ENCODE data around the gene PPP1R17.

Gene PPP1R17

DNA sequence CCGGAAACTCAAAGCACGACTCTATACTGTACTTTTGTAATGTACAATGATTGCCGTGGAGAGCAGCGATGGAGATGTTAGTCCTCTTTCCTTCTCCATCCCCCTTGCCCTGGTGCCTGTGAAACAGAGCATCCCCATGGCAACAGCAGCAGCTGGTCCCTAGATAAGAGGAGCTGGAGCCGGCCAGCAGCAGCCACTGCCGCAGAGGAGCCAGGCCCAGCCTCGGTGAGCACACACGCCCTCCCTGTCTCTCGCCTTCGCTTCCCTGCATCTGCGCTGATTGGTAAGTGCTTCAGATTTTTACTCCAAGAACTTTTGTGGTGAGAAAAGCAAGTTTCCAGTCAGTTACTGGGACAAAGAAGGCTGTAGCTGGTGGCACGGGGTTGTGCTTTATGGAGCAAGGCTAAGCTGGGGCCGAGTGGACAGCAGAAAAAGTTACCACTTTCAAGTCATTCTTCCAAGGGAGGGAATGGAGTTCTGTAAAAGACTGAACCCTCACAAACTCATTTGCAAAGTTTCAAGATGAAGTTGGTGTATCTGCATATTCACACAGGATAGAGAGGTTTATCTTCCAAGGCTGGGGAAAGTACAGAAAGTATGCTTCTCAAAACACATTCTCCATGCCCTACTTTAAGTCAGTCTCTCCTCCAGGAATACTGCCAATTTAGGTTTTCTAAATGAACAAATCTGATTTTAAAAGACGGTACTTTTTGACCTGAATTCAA lies at the start of gene PPP1R17:
TSS of gene PPP1R17 (plus strand) at position 192 of the 725 bp plus-strand sequence. CDS start 5,227 bp downstream, outside the sequence.
- no peak for FAIRE-seq

DNA sequence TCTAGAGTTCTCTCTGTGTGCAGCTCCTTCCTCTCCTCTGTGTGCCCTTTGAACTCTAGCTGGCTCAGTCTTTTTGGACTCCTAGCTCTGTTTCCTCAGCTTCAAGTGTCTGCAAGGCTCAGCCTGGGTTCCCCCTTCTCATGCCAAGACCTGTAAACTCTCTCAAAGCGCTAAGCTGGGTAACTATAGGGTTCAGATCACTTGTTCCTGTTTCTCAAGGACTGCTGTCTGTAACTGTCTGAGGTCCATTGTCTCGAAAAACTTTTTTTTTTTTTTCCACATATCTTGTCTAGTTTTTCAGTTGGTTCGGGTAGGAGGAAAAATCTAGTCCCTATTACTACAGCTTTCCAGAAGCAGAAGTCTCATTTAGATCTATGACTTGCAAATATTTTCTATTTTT lies 46.6 kb upstream of the PPP1R17 start:
- no peak for FAIRE-seq

DNA sequence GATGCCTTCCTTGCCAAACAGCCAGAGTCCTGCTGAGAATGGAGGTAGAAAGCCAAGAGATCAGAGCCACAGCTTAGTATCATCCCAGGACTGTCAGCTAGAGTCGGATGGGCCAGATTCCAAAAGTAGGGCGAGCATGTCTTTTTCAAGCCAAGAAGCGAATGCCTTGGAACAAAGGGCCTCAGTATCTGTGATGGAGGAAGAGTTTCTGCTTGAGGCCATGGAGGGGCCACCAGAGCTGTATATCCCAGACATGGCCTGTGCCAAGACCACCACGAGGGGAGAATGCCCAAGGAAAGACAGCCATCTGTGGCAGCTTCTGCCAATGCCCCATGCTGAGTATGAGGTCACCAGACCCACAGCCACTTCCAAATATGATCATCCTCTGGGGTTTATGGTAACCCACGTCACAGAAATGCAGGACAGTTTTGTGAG lies 44.3 kb upstream of the PPP1R17 start:
- FAIRE-seq = no peak

DNA sequence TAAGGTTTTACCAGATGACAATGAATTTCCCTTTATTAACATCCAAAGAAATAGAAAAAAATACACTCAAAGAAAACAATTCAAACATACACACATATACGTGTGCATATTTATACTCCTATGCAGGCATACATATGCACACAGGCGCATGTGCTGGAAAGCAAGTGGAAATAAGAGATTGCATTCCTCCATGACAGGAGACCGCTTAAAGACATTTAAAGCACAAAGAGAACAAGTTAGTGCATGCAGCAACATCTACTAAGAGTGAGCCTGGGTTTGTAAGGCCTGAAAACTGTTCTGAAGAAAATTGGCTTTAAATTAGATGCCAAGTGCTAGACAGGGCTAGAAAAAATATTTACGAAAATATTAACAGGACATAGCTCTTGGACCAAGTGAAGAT lies 40.1 kb upstream of the PPP1R17 start:
- no peak for FAIRE-seq

DNA sequence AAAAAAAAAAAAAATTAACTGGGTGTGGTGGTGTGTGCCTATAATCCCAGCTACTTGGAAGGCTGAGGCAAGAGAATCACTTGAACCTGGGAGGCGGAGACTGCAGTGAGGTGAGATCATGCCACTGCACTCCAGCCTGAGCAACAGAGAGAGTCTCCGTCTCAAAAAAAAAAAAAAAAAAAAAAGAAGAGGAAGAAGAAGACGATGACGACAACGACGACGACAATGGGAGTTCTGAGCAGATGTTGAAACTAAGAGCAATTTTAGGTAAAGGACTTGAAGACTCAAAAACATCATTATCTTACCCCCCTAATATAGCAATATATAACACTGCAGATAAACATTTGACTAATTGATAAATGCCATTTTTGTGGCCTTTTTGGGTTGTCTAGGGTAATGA lies 39.5 kb upstream of the PPP1R17 start:
- FAIRE-seq = no peak

DNA sequence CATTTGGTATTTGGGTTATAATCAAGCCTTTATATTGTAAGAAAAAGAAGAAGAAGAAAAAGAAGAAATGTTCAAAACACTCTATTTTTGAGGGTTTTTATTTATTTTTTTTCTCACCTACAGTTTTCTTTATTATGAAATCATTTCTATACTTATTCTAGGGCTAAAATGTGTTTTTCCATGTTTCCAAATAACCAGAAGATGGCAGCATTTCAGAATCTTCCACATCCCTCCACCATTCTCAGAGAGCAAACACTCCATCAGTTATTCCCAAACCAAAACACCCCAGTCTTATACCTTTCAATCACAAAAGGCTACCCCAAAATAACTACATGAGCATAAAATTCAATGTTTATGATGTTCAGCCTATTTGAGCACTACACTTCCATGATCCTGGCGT lies 38.7 kb upstream of the PPP1R17 start:
- FAIRE-seq = no peak

DNA sequence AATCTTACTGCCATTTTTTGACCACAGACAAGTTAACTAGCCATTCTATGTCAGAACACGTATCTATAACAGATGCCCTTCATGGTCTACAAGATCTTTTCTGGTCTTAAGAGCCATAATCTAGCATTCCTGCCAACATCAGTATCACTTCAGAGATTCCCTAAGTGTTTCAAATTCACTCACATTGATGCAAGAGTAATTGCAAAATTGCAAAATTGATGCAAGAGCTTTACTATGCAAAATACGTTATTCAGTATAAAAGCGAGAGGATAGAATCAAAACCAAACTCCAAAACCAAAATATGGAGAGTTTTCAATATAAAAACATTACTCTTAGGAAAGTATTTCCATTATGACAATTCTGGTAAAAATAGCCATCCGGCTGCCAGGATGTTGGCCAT lies 38.1 kb upstream of the PPP1R17 start:
- no peak for FAIRE-seq

DNA sequence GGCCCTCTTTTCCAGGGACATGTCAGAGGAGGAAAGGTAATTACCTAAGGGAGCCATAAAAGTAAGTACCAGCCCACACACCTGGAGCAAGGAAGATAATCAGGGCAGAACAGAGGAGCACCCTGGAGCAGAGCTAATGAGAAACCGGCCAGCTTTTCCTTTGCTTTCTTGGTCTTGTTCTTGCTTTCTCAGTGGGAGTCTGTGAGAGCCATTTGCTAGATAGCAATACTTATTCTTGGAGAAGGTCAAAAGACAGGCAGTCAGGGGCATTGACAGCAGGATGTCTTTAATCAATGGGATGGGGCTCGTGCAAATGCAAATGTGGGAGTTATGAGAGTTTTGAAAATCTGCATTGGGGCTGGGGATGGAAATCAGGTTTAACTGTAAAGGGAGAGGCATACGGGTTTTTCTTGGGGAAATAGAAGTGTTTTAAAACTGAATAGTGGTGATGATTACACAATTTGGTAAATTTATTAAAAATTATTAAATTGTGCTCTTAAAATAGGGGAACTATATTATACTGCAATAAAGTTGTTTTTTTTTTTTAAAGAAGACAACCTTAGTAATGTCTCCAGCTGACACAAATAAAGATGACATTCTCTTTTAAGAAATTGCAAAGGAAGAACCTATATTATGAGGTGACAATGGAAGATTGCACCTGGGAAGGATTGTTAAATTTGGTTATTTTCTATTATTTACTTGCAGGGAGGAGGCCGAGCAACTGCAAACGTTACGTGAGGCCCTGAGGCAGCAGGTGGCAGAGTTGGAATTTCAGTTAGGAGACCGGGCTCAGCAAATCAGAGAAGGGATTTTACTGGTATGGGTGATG lies 35.6 kb upstream of the PPP1R17 start:
- FAIRE-seq = no peak

DNA sequence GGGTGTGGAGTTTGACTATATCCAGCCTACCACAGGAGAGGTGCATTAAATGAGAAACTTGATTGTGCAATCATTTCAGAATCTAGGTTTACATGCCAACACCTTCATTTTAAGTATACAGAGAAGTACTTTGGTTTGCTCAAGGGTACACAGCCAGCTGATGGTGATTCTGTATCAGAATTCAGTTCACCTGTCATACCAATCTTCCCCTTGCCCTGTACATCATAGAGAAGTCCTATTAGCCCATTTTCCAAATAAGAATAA lies 35.0 kb upstream of the PPP1R17 start:
- no peak for FAIRE-seq

DNA sequence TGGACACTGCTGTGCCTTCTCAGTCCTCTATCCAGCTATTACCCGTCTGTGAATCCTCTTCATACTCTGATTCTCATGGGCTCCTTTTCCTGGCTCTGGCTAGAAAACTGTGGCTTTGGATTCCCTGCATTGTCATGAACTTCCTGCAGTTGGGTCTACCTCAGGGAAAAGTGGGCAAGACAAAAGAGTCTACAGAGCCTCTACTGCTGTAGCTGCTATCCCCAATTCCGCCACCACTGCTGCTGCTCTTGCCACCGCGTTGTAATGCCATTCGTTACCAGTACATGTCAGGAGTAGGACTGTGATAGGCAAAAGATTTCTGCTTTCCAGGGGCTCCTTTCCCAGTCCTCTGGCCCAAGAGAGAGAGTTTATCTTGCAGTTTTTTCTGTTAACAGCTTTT lies 23.9 kb upstream of the PPP1R17 start:
- FAIRE-seq = no peak

DNA sequence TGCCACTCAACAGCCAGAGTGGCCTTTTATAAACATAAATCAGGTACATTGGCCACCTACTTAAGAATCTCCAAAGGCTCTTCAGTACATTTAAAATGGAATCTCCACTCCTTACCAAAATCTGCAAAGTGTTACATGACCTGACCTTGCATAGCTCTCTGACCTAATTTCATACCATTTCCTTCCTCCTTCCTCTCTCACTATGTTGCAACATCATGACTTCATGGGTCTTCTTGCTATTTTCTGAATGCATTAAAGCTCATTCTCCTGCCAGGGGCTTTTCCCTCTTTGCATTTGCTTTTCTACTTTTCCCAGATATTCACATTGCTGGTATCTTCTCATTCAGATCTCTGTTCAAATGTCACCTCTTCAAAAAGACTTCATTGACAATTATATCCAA lies 22.1 kb upstream of the PPP1R17 start:
- no peak for FAIRE-seq

DNA sequence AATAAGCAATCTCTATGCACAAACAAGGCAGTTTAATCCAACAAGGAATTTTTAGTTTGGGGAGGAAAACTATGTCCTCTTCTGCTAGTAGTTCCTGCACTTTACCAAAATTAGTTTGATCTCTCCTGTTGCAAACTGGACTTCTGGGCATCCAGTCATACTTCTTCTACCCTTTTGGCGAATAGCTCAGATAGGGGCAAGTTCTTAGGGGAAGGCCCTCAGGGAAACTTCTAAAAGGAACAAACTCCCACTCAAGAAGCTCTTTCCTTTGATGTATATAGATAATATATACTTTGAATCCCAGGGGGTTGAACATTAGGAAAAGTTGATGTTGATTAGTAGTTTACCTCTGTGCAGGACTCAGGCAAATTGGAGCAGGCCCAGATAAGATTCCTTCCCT lies 21.5 kb upstream of the PPP1R17 start:
- FAIRE-seq = no peak

DNA sequence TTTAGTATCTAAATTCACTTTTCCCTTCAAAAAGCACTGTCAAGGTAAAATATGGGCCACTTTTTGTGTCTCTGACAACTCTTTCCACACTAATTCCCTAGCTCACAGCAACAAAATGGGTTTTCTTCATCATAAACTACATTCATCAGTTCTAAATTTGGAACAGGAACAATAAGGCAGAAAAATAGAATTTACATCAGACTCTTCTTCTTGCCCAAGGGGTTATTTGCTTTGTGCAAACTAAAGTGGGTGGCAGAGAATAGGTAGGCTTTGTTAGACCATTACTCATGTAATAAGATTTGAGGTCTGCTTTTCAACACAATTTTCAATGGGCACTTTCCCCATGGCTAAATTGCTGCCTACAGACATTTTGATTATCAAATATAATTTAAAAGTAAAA lies 17.6 kb upstream of the PPP1R17 start:
- FAIRE-seq = no peak

DNA sequence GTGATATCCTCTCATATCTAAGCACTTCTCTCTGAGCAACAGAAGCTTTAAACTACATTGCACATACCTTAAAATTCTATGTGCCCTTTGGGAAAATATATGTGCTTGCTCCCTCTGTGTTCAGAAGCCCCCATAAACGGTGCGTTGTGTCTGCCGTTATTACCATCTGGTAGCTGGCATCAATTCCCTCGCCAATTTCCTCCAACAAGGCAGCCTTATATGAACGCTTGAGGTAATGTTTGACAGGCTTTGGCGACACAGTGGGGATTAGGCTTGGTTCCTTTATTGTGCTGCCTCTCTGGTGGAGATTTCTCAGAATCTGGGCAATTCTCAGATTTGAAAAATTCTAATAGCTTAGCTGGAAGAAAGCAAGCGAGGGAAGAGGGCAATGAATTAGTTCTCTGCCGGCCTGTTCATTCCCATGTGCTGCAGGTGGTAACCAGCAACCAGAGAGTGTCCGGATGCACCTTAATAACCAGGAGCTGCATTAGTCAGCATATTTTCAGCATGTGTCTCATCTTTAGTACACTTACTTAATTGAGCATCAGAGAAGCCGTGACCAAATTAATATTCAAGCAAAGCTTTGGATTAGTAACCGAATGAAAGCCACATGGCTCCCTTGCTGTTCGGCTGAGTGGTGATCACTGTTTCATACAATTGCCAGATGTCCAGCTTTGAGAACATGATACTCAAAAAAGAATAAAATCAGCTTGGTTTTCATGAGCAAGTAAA lies 7.3 kb upstream of the PPP1R17 start:
- no peak for FAIRE-seq

DNA sequence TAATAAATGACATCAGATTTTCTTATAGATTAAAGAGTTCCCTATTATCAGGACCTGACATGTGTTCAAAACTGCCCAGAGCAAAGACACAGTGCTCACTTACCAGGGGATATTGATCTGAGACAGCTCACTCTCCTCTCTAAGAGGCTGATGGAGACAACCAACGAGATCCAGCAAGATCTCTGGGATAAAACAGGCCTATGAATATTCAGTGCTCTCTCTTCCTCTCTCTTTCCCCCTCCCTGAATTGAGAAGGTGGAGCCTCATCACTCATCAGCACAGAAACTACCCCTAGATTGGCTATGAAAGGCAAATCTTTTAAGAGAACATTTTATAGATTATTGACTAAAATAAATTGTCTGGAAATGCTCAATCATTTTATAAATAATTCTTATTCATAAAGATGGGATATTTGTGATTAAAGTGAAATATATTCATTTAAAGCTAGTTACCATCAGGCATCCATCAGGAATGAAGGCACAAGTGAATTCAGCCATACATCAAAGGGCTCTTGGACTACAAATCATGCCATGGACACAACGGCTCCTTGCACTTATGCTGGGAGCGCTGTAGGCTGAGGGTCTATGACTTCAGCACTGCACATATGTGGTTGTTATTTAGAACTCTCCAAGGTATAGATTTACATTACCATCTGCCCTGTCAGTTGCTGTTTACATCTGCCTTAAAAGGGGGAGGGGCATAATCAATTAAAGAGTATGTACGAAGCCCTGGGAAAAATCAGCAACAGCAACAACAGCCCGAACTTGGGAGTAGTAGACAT lies 3.4 kb upstream of the PPP1R17 start:
- FAIRE-seq = no peak

DNA sequence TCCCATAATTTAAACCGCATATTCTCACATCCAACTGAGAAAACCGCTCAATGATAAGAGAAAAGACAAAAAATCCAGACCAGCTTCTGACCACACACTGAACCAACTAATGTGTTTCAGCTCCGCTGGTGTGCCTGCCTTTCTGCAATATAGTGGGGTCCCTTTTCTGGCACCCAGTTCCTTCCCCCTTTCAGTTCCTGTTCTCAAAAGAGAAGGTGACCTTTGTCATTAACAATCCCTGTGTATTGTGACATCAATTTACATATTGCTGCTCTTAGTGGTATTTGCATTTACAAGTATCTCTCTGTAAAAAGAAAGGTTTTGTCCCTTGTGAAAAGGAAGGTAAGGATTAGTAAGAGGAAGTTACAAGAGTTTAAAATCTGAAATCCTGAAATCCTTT lies 1.4 kb downstream of the PPP1R17 start:
- no peak for FAIRE-seq

DNA sequence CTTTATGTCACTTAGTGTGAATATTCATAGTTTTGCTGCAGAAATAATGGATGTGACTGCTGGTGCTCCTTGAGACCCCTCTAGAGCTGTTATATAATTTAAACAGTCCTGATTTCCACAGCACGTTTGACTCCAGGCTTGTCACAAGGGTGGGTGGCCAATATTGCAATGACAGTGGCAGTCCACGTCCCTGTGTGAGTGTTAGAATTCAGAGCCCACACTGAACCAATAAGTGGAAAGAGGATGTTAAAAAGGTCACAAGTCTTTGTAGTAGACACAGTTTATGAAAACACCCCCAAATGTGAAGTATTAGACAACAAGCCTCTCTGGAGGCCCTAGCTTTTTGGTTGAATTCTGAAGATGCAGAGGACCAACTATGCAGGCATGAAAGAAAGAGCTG lies 2.0 kb downstream of the PPP1R17 start:
- no peak for FAIRE-seq

DNA sequence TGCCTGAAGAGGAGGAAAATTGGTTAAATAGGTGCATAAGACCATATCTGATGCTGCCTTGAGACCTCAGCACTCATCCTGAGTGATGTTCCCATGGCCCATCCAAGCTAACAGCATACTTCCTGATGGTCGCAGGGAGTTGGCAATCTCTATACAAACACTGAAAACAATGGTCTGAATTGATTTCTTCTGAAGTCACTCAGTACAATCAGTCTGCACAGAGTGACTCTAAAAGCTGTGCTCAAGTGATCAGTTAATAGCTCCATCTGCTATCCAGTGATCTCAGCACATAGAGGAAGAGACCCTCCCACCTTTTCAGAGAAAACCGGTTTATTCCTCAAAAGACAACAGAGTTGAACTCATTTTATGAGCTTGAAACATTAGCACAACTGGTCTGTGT lies 3.9 kb downstream of the PPP1R17 start:
- FAIRE-seq = no peak

DNA sequence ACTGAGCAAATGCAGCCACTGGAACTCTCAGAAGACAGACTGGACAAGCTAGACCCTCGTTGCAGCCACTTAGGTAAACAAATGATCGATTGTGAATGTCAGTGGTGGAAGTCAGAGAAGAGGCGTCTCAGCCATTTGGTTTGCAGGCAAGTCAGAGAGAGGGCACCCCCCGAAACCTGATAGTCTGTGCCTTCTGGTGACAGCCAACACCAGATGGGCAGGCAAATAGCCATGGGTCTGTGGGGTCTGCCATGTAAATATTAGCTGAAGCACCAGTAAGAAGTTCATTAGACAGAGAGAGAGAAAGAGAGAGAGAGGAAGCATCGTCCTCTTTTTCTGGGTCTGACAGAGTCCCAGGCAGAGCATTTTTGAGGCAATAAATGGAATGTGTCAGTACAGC lies 5.4 kb downstream of the PPP1R17 start:
- no peak for FAIRE-seq

DNA sequence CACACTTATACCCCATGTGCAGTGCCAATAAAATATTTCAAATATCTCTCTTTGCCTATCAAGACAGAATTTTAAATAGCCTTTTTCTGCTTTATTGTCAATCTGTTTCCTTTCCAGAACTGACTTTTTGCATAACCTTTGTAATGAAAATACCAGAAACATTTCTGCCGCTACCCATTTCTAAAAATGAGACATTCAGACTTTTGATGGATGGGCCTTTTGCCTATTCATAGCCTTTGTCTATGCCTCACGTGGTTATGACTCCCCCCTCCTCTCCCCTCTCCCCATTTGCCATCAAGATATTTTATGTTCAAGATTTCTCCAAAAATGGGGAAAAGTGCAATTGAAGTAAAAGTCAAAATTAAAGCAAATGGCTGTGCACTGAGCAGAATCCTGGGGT lies 5.9 kb downstream of the PPP1R17 start:
- no peak for FAIRE-seq

DNA sequence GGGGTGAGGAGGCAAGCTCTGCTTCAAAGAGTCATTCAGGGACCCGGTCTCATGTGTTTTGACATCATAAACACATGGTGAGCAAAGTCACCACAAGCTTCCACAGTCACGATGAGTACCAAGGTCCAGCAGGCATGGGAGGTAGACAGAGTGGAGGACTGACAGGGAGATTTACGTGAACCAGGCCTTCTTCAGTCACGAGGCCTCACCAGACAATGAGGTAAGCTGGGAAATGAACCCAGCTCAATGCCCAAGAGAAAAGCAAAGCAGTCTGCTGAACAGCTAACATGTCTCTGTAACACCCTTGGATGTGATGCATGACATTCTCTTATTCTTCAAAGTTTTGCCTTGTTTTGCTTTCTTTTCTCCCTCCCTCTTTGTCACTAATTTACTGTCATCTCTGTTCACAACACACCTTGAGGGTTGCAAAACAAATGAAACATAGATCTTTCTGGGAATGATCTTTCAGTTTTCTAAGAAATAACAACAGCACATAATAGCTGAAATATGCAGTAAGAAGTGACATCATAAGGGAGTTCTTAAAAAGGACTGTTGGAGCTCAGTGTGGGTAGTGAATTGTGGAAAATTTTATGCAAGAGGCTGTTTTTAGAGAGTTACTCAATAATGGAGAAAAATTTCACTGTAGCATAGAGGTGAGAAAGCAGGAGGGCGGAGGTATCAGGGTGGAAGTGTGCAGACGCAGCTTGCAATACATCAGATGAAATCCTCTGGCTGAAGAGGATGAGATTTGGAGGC lies 9.0 kb downstream of the PPP1R17 start:
- FAIRE-seq = no peak

DNA sequence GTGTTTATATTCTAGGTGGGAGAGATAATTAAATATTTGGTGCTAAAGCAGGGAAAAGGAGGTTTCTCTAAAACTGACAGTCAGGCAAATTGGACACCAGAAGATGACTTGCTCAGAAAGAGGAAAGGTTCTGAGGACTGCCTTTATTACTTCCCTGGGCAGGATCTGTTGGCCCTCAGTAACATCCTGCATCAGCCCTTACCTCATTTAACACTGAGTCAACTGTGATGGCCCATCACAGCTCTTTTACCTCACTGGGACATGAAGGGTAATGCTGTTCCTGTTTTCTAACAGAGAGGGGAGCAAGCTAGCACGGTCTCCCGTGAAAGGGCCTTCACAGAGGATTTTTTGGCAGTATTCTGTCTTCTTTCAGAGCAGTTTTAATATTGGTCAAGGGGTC lies 12.0 kb downstream of the PPP1R17 start:
- no peak for FAIRE-seq

DNA sequence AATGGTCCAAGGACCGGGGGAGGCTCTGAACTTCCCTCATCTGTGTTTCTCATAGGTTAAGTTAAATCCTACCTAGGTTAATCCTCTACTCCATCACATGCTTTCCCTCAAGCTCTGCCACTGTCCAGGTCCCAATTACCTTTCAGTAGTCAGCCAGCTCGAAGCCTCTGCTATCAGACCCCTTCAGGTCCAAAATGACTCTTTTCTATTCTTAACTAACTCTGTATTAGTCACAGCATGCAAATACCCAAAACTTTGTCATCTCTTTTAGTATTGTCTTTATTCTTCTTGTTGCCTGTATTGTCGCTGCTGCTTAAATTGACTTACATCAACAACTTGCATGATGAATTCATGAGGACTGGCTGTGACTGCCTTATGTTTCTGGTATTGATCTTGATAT lies 15.3 kb downstream of the PPP1R17 start:
- FAIRE-seq = no peak

All from G401.6 (cell line).